Dermis blood vessel endothelial cell (primary cell): Measurements from ENCODE around the gene TH. TPM values are rescaled to one million over a fixed set of nuclear protein-coding genes. Genes with fewer than 3 reads are reported as not detected.
A peak's percentile ranks its signal among the peaks of the same experiment; 100 is the strongest.
"Not testable (repeated sequence)": the region's sequence is repeated elsewhere in the genome, so short reads cannot be mapped to it uniquely, and the experiment has no call there.

Experiments
- DNase-seq: peaks from one replicate; pipeline ENCODE4 v3.0.0; 2010
- total RNA-seq: library from RNA; depleted of rRNA; stranded (reverse); fragments of >200 nt; gene quantifications from 2 replicates; pipeline ENCODE4 v1.2.3, GENCODE V29; 2014

Gene TH
- total RNA-seq, 1 donor from 2014 or later, result not detected

DNA sequence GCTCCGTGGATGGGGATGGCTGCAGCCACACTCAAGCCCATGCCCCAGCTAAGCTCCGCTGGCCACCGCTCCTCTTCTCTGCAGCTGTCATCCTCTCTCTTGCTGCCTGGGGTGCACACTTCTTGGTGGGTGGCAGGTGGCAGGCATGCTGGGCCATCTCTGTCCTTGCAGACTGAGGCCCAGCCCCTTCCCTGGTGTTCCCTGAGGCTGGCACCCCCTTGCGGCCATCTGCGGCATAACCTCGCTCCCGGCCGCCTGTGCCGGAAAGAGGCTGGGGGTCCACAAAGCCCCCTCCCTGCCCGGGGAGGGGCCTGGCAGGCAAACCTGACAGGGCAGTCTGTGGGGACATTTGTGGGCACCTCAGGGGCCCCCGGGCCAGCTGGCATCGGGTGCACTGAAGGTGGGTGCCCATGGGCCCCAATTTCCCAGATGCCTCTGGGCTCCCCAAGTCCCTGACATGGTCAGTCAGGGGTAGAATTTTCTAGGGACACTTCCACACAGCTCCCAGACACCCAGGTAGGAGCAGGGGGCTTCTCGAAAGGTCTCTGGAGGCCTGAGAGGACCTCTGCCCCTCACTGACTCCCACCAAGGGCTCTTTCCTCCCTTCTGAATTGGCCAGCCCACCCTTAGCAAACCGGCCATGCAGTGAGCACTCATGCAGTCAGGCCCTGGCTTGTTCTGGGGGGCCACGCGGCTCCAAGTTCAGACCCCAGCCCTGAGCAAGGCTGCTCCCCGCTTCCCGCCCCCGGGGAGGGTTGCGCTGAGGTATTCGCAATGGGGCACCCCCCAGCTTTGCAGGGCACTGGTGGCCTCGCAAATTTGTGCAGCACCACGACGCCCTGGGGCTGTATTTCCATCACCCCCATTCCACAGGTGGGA lies 23.5 kb upstream of the TH start:
- DNase-seq, result peak; percentile 55

DNA sequence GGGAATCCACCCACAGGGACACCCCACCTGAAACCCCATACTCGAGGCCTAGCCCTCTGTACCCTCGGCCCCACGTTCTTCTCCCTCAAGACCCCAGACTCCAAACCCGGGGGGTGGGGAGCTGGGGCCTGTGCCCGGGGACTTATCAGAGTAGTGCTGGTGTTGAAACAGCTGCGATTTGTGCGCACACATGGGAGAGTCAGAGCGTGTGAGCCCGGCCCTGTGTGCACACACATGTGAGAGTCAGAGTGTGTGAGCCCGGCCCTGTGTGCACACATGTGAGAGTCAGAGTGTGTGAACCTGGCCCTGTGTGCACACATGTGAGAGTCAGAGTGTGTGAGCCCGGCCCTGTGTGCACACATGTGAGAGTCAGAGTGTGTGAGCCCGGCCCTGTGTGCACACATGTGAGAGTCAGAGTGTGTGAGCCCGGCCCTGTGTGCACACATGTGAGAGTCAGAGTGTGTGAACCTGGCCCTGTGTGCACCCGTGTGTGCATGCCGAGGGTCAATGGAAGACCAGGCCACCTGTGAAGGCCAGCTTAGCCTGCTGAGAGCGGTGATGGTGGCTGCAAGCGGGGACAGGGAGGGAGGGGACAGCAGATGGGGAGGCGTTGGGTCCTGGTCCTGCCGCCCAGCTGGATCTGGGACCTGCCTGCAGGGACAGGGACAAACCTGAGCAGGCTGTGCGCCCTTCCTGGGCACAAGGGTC lies 22.4 kb upstream of the TH start:
- not testable (repeated sequence) for DNase-seq

DNA sequence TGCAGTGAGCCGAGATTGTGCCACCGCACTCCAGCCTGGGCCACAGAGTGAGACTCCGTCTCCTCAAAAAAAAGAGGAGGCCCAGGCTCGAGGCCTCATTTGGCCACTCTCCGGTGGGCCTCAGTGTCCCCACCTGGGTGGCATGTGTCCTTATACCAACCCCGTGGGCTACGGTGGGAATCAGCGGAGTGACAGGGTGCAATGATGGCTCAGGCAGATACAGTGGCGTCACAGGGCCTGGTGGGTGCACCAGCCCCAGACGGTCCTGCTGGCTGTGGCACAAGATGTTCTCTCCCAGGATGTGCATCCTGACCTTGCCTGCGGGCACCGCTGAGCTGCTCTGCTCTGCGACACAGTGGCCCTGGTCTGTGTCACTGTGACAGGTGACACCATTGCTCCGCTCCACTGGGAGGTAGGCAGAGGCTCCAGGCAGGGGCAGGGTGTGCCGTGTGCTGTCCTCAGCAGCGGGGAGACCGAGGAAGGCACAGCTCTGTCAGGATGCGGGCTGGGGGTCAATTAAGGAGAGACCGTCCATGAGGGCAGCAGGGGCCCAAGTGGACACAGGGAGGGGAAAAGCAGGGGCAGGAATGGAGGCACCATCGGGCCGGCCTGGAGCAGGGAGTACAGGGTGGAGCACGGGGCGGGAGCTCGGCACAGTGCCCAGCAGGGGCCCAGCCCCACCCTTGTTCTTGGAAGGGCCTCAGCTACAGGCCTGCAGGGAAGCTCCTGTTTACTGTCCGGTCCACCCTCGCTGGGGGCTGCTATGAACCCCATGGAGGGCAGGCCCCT lies 21.7 kb upstream of the TH start:
- no peak for DNase-seq

DNA sequence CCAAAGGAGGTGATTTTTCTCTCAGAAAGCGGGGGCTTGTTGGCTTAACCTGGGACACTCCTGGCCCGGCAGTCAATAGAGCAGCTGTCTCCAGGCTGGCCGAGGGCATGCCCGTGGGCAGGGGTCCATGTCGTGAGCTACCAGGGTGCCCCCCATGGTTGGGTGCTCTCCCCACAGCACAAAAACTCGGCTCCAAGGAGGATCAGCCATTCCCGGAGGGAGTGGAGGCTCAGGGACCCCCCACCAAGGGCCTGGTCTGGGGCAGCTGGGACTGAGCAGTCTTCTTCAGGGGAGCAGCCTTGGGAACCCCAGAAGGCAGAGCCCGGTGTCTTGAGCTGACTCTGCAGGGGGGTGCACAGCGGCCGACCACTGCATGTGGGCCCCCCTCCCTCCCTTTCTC lies 20.8 kb upstream of the TH start:
- DNase-seq, result no peak

DNA sequence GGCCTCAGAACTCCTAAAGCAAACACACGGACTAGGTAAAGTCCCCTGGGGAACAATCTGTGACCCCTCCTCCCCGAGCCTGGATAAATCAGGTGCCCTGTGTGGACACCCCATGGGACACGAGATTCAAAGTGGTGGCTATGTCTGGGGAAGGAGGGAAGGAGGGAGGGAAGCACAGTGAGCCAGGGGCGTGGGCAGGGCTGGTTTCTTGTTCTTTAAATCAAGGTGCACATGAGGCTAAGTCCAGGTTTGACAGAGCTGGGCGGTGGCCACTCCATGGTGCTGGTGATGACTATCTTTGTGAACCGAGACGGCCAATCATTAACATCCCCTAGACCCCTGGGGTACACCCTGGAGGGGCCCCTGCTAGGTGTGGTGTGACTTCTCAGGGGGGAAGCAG lies 20.3 kb upstream of the TH start:
- no peak for DNase-seq

DNA sequence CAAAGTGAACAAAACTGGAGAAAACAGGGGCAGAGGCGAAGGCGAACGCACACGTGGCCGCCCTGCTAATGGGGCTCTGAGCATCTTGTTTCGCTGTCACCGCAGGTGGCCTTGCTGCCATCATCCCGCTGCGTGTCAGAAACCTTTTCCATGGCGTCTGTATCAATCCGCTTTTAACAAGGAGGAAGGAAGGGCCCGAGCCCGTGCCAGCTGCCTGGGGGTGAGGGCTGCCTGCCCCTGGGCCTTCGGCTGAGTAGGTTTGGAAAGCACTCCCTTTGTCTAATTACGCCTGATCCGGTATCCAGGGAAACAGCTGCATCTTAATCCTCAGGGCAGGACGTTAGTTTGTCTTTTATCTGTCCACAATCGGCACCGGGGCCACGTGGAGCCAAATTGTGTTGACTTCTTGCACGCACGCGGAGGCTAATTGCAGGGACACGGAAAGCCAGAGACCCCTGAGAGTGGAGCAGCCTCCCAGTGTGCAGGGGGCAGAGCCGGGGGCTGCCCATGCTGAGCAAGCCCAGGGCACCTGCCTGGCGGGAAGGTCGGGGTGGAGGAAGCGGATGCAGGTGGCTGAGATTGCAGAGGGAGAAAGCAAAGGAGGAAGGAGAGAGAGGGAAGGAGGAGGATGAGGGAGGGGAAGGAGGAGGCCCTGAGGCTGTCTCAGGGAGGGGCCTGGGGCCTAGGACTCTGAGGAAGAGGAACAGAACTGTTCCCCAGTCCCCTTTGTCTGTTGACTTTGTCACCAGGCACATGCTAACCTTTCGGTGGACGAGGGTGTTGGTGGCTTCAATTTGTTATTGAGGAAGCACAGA lies 19.2 kb upstream of the TH start:
- DNase-seq, result no peak

DNA sequence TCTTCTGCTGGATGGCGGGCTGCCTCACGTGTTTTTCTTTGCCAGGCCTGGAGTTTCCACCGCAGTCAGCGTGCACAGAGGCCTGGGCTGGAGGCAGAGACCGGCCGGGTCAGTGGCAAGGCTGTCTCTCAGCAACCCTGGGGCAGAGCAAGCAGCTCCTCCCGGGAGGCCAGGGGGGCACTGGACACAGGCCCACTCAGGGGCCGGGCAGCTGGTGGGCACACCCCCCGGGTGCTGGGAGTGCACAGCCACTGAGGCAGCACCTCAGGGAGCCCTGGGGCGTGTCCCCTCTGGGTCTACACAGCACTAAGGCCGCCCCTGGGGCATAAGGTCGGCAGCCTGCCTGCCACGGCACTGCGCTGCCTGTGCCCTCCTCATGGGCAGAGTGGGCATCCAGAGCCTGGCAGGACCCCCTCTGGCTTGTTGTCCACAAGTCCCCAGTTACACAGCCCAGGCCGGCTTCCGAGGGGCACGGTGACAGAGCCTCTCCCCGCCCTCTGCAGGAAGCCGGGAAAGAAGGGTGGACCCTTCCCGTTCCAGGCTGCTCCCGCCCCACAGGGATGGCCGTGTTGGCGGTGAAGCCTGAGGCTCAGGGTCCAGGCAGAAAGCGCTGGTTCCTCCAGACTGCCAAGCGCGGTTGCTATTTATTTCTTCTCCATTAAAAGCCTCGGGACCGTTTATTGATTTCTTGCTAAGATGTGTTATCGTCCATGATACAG lies 18.5 kb upstream of the TH start:
- DNase-seq, result no peak

DNA sequence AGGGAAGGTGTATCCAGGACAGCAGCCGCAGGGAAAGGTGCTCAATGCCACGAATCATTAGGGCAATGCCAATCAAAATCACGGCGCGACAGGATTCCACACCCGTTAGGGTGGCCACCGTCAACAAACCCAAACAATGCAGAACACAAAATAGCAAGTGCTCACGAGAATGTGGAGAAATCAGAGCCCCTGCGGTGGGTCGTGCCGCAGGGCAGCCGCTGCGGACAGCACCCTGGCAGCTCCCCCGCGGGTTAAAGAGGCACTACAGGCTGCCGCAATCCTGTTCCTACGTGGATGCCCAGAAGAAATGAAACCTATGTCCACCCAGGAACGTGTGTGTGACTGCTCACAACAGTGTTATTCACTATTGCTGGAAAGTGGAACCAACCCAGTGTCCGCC lies 17.1 kb upstream of the TH start:
- no peak for DNase-seq

DNA sequence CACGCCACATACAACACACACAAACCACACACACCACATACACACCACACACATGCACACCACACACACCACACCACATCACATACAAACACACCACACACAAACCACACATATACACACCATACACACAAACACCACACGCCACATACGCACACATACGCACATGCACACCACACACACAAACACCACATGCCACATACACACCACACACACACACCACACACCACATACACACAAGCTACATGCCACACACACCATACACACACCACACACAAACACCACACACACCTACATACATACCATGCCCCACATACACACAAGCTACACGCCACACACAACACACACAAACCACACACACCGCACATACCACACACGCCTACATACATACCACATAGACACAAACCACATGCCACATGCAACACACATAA lies 15.7 kb upstream of the TH start:
- DNase-seq, result no peak

DNA sequence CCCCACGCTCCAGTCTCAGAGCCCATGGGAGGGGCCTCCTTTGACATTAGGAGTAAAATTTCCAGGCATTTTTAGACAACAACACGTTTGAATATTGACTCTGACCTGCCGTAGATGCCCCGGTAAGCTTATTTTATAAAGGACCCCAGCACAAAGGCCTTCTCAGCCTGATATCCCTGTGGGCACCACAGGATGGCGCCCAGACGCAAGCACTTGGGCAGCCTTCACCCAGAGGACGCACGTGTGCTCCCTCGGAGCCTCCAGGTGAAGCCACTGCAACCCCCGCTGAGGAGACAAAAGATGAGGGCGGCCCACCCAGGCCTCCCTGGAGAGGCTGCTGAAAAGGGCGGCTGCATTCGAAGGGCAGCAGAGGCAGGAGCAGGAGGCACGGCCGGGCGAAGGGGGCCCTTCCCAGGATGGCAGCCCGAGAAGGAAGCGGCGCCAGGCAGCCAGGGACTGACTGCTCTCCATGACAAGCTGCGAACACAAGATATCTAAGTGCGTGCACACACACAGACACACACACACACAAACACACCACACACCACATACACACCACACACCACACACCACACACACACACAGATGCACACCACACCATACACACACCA lies 15.2 kb upstream of the TH start:
- DNase-seq, result peak; percentile 58

DNA sequence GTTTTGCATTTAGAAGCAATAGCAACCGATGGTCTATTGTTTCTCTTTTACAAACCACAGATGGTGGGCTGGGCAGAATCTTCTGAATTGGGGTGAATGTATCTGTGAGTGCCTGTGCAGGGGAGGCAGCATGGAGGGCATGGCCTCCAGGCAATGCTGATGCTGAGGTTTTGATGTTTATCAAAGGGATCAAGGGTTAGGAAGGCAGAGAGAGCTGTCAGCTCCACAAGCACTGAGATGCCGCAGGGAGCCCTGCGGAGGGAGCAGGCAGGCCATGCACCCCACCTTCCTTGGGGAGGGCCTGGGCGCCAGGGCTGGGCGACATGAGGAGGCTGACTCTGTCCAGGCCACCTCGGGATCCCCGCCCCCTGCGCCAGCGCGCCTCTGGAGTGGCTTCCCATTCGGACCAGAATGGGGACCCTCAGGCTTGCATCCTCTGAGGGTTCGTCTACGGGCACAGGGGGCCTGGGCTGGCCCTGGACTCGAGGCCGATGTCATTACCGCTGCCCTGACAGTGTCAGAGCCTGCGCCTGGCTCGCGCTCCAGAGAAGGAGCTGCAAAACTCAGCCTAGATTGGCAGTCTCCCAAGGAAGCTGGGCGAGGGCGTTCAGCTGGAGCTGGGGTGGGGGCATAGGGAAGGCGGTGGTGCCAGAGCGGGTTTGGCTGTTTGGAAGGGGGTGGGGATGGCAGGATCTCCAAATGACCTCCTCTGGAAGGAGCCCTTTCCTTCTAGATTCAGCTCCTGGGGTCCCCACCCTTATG lies 13.9 kb upstream of the TH start:
- DNase-seq, result no peak

DNA sequence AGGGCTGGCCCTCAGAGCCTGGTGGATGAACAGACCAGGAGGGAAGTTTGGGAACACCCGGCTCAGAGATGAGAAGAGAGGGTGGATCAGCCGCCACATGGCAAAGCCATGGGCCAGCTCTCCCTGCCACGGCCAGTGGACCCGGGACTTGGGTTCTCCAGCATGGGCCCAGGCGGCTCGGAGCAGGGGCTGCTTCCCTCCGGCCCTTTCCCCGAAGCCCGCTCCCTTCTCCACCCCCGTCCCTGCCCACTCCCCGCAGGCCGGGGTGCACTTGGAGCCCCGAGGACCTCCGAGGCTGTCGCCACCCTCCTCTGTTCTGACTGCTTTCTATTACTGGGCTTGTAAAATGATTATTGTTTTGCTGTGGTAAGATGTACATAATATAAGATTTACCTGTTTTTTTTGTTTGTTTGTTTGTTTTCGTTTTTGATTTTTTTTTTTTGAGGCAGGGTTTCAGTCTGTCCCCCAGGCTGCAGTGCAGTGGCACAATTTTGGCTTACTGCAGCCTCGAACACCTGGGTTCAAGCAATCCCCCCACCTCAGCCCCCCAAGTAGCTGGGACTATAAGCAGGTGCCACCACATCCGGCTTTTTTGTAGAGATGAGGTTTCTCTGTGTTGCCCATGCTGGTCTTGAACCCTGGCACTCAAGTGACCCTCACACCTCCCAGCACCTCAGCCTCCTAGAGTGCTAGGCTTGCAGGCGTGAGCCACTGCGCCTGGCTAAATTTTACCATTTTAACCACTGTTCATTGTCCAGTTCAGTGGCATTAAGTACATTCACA lies 11.3 kb upstream of the TH start:
- DNase-seq, result no peak

DNA sequence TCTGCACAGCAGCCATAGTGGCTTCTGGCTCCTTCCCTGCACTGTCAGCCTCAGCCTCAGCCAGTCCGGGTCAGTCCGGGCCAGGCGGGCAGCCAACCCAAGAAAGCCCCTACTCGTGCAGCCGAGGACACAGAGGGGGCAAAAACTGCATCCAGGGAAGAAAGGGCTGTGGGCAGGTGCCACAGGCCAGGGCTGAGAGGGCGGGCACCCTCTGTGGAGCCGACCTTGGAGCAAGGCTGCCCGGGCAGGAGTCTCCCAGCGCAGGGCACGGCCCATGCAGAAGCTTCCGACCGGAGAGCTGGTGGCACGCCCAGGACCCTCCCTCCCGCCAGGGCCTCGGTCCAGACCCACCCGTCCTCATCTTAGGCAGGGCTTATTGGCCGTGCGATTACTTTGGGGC lies 10.5 kb upstream of the TH start:
- no peak for DNase-seq

DNA sequence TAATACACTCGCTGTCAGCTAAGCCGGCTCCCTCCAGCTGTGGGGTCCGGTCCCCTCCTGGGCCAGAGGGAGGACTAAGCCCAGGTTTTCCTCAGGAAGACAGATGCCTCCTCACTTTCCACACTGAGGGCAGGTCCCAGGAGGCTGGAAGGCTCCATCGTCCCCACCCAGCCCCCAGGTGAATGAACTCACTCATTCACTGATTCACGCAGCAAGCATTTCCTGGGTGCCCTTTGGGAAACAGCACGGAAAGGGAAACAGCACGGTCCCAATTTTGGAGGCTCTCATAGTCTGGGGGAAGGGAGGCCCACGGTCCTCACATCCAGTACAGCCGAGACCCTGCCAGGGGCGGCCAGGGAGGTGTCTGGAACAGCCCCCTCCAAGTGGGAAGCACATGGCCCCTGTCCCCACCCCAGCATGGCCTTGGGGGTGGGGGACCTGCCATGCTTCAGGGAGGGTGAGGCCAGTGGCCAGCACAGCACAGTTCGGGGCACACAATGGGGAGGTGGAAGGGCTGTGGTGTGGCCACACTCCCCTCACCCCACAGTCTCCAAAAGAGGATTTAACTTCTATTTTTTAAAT lies 9.3 kb upstream of the TH start:
- DNase-seq, result no peak

DNA sequence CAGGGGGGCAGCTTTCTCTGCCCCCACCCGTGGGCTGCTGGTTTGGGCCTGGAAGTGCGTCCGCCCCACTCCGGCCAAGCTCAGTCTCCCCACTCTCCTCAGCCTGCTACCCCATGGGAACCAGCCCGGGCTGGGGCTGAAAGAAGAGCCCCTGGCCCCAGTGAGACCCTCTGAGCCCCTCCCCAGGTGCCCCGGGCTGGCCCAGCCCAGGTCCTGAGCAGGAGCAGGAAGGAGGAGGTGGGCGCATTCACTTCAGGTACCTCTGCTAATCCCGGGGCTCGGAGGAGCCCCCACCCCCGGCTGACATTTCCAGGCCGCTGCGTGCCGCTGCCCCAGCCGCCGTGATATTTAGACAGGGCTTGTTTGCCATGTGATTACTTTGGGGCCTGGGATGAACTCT lies 8.7 kb upstream of the TH start:
- DNase-seq, result no peak

DNA sequence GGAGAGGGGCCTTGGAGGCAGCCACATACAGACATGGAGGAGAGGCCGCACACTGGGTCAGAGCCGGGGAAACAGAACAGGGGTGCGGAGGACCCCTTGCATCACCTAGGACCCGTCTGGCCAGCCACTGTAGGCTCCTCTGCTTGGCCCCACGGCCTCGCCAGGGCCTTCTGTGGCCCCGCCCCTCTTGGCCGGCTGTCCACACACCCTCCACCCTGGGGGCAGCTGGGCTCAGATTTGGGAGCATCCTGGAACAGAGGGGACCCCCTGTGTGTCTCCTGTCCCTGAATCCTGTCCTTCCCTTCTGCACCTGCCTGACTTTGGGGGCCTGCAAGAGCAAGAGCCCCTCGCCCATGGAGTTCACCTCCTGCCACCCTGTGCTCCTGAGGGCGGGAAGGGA lies 7.9 kb upstream of the TH start:
- DNase-seq, result no peak

DNA sequence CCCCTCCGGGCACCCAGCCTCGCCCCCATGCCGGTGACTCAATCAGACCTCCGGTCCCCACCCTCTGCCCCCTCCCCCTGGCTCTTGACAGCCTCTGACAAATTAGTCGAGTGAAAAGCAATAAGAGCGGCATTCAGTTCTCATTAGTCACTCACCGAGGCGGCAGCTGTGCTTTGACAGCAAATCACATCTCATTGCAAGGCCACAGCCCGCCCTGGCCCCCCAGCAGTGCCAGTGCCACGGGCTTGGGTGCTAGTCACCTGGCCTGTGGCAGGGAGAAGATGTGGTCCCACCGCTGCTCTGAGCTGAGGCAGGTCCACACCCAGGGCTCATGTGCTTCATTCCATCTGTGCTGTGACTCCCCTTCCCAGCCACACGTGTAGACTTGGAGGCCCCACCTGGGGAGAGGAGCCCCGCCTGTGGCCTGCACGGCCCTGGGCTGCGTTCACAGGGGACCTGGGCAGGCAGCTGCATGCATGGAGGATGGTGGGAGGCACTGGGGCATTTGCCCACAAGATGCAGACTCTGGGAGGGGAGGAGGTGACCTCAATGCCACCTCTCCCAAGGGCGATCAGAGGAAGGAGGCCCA lies 7.4 kb upstream of the TH start:
- no peak for DNase-seq

DNA sequence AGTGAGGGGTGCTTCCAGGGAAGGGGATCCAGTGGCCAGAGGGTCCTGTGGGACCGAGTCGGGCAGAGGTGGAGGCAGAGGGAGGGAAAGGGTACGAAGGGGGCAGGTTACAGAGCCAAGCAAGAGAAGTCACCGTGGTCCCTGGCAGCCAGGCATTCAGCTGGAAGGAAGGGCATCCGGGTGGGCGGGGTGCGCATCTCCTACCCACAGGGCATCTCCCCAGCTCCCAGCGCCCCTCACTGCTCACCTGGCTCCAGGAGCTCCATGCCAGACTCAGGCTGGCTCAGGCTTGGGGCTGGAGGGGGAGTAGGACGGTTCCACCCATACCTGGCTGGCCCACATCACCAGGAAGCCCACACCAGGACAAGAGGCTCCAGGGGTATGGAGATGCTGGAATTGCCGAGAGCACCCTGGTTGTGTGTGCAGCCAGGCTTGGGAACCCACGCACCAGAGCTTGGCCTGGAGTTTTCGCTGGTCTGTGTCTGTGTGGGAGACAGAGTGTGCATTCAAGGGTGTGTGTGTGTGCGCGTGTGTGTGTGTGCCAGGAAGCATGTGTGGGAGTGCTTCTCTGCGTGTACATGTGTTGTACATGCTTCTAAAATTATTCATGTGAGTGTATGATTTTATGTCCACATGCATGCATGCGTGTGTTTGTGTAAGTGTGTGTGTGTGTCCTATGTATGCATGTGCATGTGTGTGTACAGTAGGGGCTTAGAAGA lies 6.6 kb upstream of the TH start:
- DNase-seq, result not testable (repeated sequence)
